Kidney tubule cell (primary cell): ENCODE measurements around the gene PODXL2.
"Not testable (repeated sequence)": the region's sequence is repeated elsewhere in the genome, so short reads cannot be mapped to it uniquely, and the experiment has no call there.

ENCODE experiments used
- DNase-seq: peaks from one replicate; pipeline ENCODE4 v3.0.0-alpha.2; 2018; ENCODE audit warnings: low spot score

Gene PODXL2

GRCh38 chr3:127628788-127629466 is at the start of gene PODXL2:
TSS of gene PODXL2 (plus strand) at chr3:127629185. CDS start at chr3:127629220, 35 bp downstream.
- DNase-seq: peak; percentile 71

GRCh38 chr3:127580327-127581060 is 48.5 kb upstream of the PODXL2 start:
- DNase-seq: no peak

GRCh38 chr3:127584734-127585133 is 44.3 kb upstream of the PODXL2 start:
- no peak for DNase-seq

- peak; percentile 16 for DNase-seq
Measured at GRCh38 chr3:127585163-127585812, 43.7 kb upstream of the PODXL2 start.

GRCh38 chr3:127585813-127586413 is 43.1 kb upstream of the PODXL2 start:
- DNase-seq: no peak

GRCh38 chr3:127587876-127588275 is 41.1 kb upstream of the PODXL2 start:
- no peak for DNase-seq

GRCh38 chr3:127588806-127589577 is 40.0 kb upstream of the PODXL2 start:
- peak; percentile 96 for DNase-seq

GRCh38 chr3:127589600-127590281 is 39.2 kb upstream of the PODXL2 start:
- DNase-seq: no peak

GRCh38 chr3:127590282-127590592 is 38.7 kb upstream of the PODXL2 start:
- no peak for DNase-seq

- DNase-seq: peak; percentile 99
Measured at GRCh38 chr3:127590593-127591465, 38.2 kb upstream of the PODXL2 start, which contains the start of gene TPRA1. TSS of gene TPRA1 (minus strand) at chr3:127590733. CDS start at chr3:127580146, 10,587 bp downstream.

- DNase-seq: no peak
Measured at GRCh38 chr3:127593178-127593577, 35.8 kb upstream of the PODXL2 start.

GRCh38 chr3:127595303-127595702 is 33.7 kb upstream of the PODXL2 start:
- no peak for DNase-seq

GRCh38 chr3:127597020-127597771 is 31.8 kb upstream of the PODXL2 start:
- DNase-seq: no peak

- peak; percentile 11 for DNase-seq
Measured at GRCh38 chr3:127598841-127599570, 30.0 kb upstream of the PODXL2 start.

GRCh38 chr3:127600749-127601456 is 28.1 kb upstream of the PODXL2 start:
- no peak for DNase-seq

- no peak for DNase-seq
Measured at GRCh38 chr3:127604035-127604434, 24.9 kb upstream of the PODXL2 start.

- DNase-seq: no peak
Measured at GRCh38 chr3:127604546-127605165, 24.3 kb upstream of the PODXL2 start.

GRCh38 chr3:127605547-127605946 is 23.4 kb upstream of the PODXL2 start:
- not testable (repeated sequence) for DNase-seq
